HG02759 (cell line): ENCODE measurements around the gene KRT34.
"Not testable (repeated sequence)": the region's sequence is repeated elsewhere in the genome, so short reads cannot be mapped to it uniquely, and the experiment has no call there.

ENCODE experiments used
- ATAC-seq: cut with Tn5 transposase; IDR thresholded peaks from one replicate; pipeline ENCODE4 v1.9.1; 2021; ENCODE audit warnings: mild to moderate bottlenecking, moderate library complexity; ENCODE audit not compliant: unreplicated experiment

KRT34 gene

GRCh38 chr17:41369023-41369422, 13.1 kb downstream of the KRT34 start:
- ATAC-seq, result no peak

DNA sequence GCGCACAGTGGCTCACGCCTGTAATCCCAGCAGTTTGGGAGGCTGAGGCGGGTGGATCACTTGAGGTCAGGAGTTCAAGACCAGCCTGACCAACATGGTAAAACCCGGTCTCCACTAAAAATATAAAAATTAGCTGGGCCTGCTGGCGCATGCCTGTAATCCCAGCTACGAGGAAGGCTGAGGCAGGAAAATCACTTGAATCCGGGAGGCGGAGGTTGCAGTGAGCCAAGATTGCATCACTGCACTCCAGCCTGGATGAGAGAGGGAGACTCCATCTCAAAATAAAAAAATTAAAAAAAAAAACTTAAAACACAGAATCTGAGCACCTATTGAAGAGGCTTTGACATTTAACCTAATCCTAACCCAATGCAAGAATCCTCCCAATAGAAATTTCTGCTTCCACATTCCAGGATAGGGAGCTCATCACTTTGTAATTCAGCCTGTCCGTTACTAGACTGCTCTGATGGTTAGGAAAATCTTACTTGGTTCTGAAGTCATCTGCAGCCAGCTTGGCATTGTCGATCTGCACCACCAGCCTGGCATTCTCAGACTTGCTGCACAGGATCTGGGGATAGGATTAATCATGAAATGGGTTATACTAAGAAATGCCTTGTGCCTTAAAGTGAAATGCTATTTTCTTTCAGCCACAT, 14.6 kb downstream of the KRT34 start:
- no peak for ATAC-seq

GRCh38 chr17:41366070-41366469, 16.0 kb downstream of the KRT34 start:
- no peak for ATAC-seq

DNA sequence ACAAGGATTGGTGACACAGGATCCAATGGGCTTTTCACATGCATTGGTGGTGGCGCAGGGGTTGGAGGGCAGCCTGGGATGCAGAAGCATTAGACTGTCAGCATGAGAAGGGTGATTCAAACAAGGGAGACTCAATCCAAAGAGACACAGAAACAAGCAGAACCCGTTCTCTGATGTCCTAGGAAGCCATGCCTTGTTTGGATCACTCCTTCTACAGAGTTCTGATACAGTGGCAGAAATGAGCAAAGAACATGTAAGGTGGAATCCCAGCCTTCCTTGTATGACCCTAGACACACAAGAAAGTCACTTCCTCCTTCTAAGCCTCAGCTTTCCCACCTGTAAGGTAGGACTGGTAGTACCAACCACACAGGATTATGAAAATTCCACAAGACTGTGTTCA, 18.2 kb downstream of the KRT34 start:
- no peak for ATAC-seq

DNA sequence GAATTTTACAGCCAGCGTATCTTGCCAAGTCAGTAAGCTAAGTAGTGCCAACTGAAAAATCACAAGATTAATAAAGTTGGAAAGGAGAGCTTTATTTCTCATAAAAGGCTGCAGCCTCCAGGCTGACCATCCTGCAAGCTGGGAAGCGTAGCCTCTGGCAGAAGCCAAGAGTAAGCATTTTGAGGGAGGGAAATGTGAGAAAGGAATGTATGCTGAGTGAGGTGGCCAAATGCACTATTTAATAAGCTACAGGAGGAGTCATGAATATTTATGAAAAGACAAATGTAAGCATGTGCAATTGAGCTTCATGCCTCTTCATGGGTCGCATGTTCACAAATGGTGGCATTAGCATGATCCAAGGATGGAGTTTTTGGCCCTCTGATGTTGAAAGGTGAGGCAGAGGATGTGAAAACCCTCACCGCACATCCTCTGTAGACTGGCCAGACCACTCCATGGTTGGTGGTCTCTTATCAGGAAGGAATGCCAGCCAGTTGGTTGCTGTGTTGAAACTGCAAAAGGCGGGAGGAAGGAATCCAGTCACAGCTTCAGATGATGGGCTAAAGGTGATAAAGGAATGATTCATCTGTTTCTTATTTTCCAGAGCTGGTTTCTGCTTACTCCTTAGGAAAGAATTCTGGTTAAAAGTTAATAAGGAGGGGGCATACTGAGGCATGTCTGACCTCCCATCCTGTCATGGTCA, 21.7 kb downstream of the KRT34 start:
- no peak for ATAC-seq

- ATAC-seq, result no peak
Observed at GRCh38 chr17:41354536-41354935, 27.6 kb downstream of the KRT34 start.

GRCh38 chr17:41352597-41353366, 29.3 kb downstream of the KRT34 start:
- ATAC-seq, result no peak

- no peak for ATAC-seq
Observed at GRCh38 chr17:41351177-41351576, 30.9 kb downstream of the KRT34 start.

- not testable (repeated sequence) for ATAC-seq
Observed at GRCh38 chr17:41350381-41350878, 31.7 kb downstream of the KRT34 start, which contains the start of gene KRT33A. TSS of gene KRT33A (minus strand) at chr17:41350828. CDS start at chr17:41350767, 61 bp downstream.

- no peak for ATAC-seq
Observed at GRCh38 chr17:41347869-41348760, 34.0 kb downstream of the KRT34 start.

GRCh38 chr17:41346421-41346820, 35.7 kb downstream of the KRT34 start:
- ATAC-seq, result not testable (repeated sequence)

DNA sequence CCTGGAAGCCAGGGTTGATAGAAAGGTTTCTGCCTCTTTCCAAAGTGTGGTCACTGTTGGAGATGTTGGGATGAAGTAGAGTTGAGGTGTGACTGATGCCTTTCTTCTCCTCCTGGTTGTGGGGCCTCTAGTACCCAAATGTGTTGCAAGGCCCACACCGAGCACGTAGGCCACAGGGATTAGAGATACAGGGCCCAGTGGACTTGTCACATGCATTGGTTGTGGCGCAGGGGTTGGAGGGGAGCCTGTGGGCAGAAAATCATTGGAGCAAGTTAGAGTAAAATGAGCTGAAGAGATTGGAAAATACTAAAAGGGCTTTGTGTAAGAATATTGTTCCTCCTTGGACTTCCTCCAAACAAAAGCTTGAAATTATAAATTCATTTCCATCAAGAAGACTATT, 36.1 kb downstream of the KRT34 start:
- no peak for ATAC-seq

DNA sequence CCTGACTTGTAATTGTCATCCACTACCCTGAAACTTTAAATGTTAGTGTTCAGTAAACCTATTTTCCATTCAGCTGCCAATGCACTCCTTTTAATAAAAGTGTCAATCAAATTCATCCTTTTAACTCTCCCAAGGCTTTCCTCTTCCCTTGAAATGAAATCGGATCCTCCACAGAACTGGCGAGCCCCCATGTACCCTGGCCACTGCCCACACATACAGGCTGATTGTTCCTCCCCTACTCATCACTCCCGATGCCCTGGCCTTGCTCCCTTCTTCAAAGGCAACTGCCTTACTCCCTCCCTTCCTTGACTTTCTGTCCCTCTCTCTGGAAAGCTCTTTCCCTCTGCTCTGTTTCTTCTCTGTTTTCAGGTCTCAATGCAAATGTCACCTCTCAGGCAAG, 39.1 kb downstream of the KRT34 start:
- ATAC-seq, result no peak

DNA sequence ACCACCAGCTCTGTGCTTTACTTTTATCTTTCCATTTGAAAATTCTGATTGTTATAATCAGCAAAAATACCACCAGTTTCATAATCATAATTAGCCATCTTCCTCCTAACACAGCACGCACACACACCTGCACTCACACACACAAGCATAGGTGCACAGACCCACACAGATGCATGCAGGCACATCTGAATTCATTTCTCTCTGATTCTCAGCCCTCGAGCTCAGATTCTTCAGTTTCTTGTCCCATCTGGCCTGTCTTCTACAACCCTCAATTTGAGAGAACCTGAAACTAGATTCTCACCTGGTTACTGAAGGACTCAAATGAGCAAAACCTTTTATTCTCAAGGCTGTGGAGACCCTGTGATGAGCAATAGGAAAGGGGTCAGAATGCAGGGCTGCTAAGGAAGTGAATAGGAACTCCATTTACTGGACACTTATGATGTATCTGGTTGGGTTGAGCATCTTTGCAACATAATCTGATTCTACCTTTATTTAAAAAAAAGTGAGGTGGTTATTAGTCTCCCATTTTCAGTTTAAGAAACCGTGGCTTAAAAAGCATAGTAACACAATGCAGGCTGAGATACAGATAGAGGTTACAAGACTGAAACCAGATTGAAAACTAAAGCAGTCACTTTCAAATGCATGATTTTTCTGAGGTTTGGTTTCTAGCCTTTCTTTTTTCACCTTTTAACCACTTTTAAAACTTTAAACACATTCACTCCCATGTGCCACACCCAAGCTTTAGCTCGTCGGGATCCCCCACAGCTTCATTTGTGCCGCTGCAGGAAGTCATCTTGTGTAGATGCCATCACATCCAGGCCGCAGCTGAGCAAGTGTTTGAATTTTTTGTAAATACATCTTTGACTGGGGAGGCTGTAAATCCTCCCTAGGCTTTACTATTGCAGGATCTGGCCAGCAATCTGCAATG, 40.9 kb downstream of the KRT34 start:
- no peak for ATAC-seq

DNA sequence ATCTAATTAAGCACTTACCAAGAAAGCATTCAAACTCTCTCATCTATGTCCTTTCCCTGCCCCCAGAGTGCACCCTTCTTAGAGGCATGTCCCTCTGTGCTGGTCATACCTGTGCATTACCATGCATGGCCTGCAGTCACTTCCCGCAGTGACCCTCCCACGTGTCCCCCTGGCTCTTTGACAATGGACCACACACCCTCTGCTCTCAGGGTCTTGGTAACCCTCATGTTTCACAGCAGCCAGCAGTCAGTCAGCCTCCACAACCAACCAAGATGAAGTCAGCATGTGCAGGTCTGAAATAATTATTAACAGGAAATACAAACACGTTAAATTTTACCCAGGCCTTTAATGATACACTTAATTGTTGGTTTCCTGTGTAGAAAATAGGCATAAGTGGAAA, 41.6 kb downstream of the KRT34 start:
- no peak for ATAC-seq

DNA sequence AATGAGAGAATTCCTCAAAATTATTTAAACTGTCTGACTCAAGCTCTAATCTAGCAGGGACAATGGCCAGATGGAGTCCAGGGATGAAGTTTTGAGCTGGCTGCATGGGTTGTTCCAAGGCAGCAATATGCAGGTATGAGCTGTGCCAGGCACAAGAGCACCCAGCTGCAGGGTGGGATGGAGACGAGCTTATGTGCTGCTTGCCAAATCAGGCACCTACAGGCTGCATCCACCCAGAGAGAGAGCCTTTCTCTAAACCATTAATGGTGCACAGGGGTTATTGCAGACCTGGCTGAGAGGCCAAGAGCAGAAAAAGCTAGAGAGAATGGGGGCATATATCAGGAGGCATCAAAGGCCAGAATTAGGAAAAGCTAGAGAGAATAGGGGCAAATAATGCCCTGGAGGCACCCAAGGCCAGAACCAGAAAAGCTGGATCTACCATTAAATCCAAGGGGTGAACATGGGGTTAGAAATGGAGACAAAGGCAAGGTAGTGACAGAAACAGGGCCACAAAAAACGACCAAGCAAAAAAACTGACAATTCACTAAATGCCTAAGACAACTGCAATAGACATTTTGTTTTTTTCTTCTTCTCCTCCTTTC, 42.4 kb downstream of the KRT34 start:
- no peak for ATAC-seq

GRCh38 chr17:41338961-41339485, 43.1 kb downstream of the KRT34 start:
- peak; percentile 51 for ATAC-seq

DNA sequence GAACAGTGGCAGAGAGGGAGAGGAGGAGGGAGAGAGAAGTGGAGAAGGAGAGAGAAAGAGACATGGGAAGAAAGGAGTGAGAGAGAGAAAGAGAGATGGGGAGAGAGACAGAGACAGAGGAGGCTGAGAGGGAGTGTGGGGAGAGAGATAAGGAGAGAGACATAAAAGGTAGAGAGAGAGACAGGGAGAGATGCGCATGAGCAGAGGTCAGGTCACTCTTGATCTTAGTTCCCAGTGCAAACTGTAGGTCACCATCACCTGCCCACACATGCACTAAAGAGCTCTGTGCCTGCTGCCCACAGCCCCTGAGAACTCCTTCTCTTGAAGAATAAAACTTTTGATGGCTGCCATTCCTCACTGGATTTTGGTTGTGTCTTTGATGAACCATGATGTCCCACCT, 46.4 kb downstream of the KRT34 start:
- no peak for ATAC-seq
